ENCODE measurements around the gene CYSTM1.

- TF ChIP-seq EZH2 (IDR thresholded peaks at IDR 0.05; ENCODE audit: insufficient read depth, poor library complexity, severe bottlenecking) (no peak), EZH2phosphoT487 (IDR thresholded peaks at IDR 0.05; ENCODE audit: insufficient read depth, low read depth) (no peak)
Observed at GRCh38 chr5:140134277-140134935, 40.6 kb upstream of the CYSTM1 start.

Measured in GM23248 (cell line).